Smooth muscle cell (in vitro differentiated cells): ENCODE data around the gene CERS5. TPM values are rescaled to one million over a fixed set of nuclear protein-coding genes. Genes with fewer than 3 reads are reported as not detected.
A peak's percentile ranks its signal among the peaks of the same experiment; 100 is the strongest.

Source experiments
- DNase-seq: peaks from one replicate; lab custom pipeline; 2025; ENCODE audit not compliant: unreplicated experiment; lab: John Stamatoyannopoulos, UW
- H2AFZ ChIP-seq: fragments of 200-600 bp; sonication (generic); 2 replicates; pipeline ENCODE4 v1.6.0; 2016; ENCODE audit warnings: antibody characterized with exemption, low read depth, mild to moderate bottlenecking
- H3F3A ChIP-seq: fragments of 200-600 bp; sonication (generic); 2 replicates; pipeline ENCODE4 v1.6.0; 2017; ENCODE audit warnings: antibody characterized with exemption, low read depth
- H3K27ac ChIP-seq: fragments of 200-600 bp; sonication (generic); 2 replicates; pipeline ENCODE4 v1.5.1; 2016; ENCODE audit warnings: low read depth, mild to moderate bottlenecking
- H3K27me3 ChIP-seq: fragments of 200-600 bp; sonication (generic); 2 replicates; pipeline ENCODE4 v1.6.1; 2016; ENCODE audit warnings: low read depth, mild to moderate bottlenecking
- H3K36me3 ChIP-seq: fragments of 200-600 bp; sonication (generic); 2 replicates; pipeline ENCODE4 v1.5.1; 2016; ENCODE audit warnings: low read depth
- H3K4me1 ChIP-seq: fragments of 200-600 bp; sonication (generic); 2 replicates; pipeline ENCODE4 v1.5.1; 2016; ENCODE audit warnings: low read depth
- H3K4me2 ChIP-seq: fragments of 200-600 bp; sonication (generic); 2 replicates; pipeline ENCODE4 v1.6.0; 2016; ENCODE audit warnings: mild to moderate bottlenecking
- H3K4me3 ChIP-seq: fragments of 200-600 bp; sonication (generic); 2 replicates; pipeline ENCODE4 v1.5.1; 2016; ENCODE audit warnings: mild to moderate bottlenecking
- H3K79me2 ChIP-seq: fragments of 200-600 bp; sonication (generic); 2 replicates; pipeline ENCODE4 v1.6.0; 2016; ENCODE audit warnings: low read depth, mild to moderate bottlenecking
- H3K9ac ChIP-seq: fragments of 200-600 bp; sonication (generic); 2 replicates; pipeline ENCODE4 v1.6.0; 2016; ENCODE audit warnings: low read depth
- H3K9me3 ChIP-seq: fragments of 200-600 bp; sonication (generic); replicated peaks from 2 replicates; pipeline ENCODE4 v1.5.1; 2016; ENCODE audit warnings: low read depth
- H4K20me1 ChIP-seq: fragments of 200-600 bp; sonication (generic); 2 replicates; pipeline ENCODE4 v1.6.0; 2016; ENCODE audit warnings: low read depth
- CTCF ChIP-seq: fragments of 200-600 bp; sonication (generic); IDR thresholded peaks from 2 replicates; pipeline ENCODE4 v1.5.1; 2017; ENCODE audit warnings: borderline replicate concordance, mild to moderate bottlenecking, antibody characterized with exemption; ENCODE audit not compliant: insufficient read depth, poor library complexity, severe bottlenecking
- WGBS: methylation state at CpG from one replicate; pipeline ENCODE4 v1.1.7; 2016; ENCODE audit warnings: low lambda C conversion rate; 5-methylcytosine and 5-hydroxymethylcytosine counted together
- polyA plus RNA-seq: library from polyadenylated mRNA; unstranded; fragments of >200 nt; fragmentation: Nextera tagmentation; extraction: Ambion mirVana; gene quantifications from 2 replicates; pipeline ENCODE4 v1.2.1, GENCODE V29; 2016
- total RNA-seq: library from RNA; depleted of rRNA; stranded (reverse); fragments of >200 nt; gene quantifications from 2 replicates; pipeline ENCODE4 v1.2.3, GENCODE V29; 2014

CERS5 gene
- total and polyA plus RNA-seq, 2 experiments from 2014 or later: 53.5 to 102 TPM

GRCh38 chr12:50205648-50206047 lies 38.5 kb upstream of the CERS5 start:
- no peak for TF ChIP-seq CTCF
- H3K4me3 ChIP-seq: no peak overlapping the region
- no peaks in the 10 kb centered on the region for H3K9me3 ChIP-seq
- no peak overlapping the region for H3K9ac ChIP-seq
- no peaks in the 10 kb centered on the region for H3K4me1 ChIP-seq
- H3K27me3 ChIP-seq: no peaks in the 10 kb centered on the region
- H2AFZ ChIP-seq: no peak overlapping the region
- 95% methylated on average over 6 of the region's 6 CpGs for WGBS
- no peak overlapping the region for H3K4me2 ChIP-seq
- H3F3A ChIP-seq: no peaks in the 10 kb centered on the region
- peaks cover 16% of the 10 kb centered on the region for H3K36me3 ChIP-seq
- no peak overlapping the region for H3K27ac ChIP-seq
- peaks cover 17% of the 10 kb centered on the region for H4K20me1 ChIP-seq
- DNase-seq: no peak
- peaks cover 59% of the 10 kb centered on the region for H3K79me2 ChIP-seq

- Histone ChIP-seq H4K20me1 (peaks cover 17% of the 10 kb centered on the region), H2AFZ (no peak overlapping the region), H3K4me2 (no peak overlapping the region), H3K27me3 (no peaks in the 10 kb centered on the region), H3K9ac (no peak overlapping the region), H3K36me3 (peaks cover 25% of the 10 kb centered on the region), H3K4me3 (no peak overlapping the region), H3K79me2 (peaks cover 40% of the 10 kb centered on the region), H3K4me1 (no peaks in the 10 kb centered on the region), H3K9me3 (no peaks in the 10 kb centered on the region), H3F3A (no peaks in the 10 kb centered on the region), H3K27ac (peak overlapping the region; percentile 73)
- no peak for TF ChIP-seq CTCF
- 93% methylated on average over 2 of the region's 2 CpGs for WGBS
- no peak for DNase-seq
These were observed 36.5 kb upstream of the CERS5 start for GRCh38 chr12:50203691-50204090.

- no peaks in the 10 kb centered on the region for H3F3A ChIP-seq
- no peaks in the 10 kb centered on the region for H3K9me3 ChIP-seq
- peaks cover 23% of the 10 kb centered on the region for H3K79me2 ChIP-seq
- H4K20me1 ChIP-seq: peaks cover 5% of the 10 kb centered on the region
- TF ChIP-seq CTCF: no peak
- H3K4me2 ChIP-seq: peak overlapping the region; percentile 38
- DNase-seq: no peak
- peaks cover 28% of the 10 kb centered on the region for H3K36me3 ChIP-seq
- H2AFZ ChIP-seq: no peak overlapping the region
- WGBS: 59% methylated on average over 3 of the region's 3 CpGs
- peak overlapping the region; percentile 1 for H3K4me3 ChIP-seq
- peak overlapping the region; percentile 24 for H3K9ac ChIP-seq
- H3K27ac ChIP-seq: peak overlapping the region; percentile 73
- H3K27me3 ChIP-seq: no peaks in the 10 kb centered on the region
- H3K4me1 ChIP-seq: no peaks in the 10 kb centered on the region
These were observed 34.9 kb upstream of the CERS5 start for GRCh38 chr12:50201987-50202521.

GRCh38 chr12:50200552-50201273 lies 33.5 kb upstream of the CERS5 start:
- Histone ChIP-seq H4K20me1 (no peaks in the 10 kb centered on the region), H3K4me3 (no peak overlapping the region), H3K4me1 (no peaks in the 10 kb centered on the region), H3K9me3 (no peaks in the 10 kb centered on the region), H3F3A (no peaks in the 10 kb centered on the region), H2AFZ (no peak overlapping the region), H3K27me3 (no peaks in the 10 kb centered on the region), H3K79me2 (peaks cover 18% of the 10 kb centered on the region), H3K4me2 (no peak overlapping the region), H3K27ac (peak overlapping the region; percentile 73), H3K9ac (no peak overlapping the region), H3K36me3 (peaks cover 28% of the 10 kb centered on the region)
- no peak for DNase-seq
- no peak for TF ChIP-seq CTCF
- WGBS: 66% methylated on average over 2 of the region's 2 CpGs
